GM03348 (cell line): ENCODE measurements around the gene OR4K14.
"Not testable (repeated sequence)": the region's sequence is repeated elsewhere in the genome, so short reads cannot be mapped to it uniquely, and the experiment has no call there.

ENCODE experiments used
- DNase-seq: peaks from one replicate; pipeline ENCODE4 v3.0.0; 2012; ENCODE audit warnings: low spot score

The OR4K14 gene, protein sequence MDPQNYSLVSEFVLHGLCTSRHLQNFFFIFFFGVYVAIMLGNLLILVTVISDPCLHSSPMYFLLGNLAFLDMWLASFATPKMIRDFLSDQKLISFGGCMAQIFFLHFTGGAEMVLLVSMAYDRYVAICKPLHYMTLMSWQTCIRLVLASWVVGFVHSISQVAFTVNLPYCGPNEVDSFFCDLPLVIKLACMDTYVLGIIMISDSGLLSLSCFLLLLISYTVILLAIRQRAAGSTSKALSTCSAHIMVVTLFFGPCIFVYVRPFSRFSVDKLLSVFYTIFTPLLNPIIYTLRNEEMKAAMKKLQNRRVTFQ

DNA sequence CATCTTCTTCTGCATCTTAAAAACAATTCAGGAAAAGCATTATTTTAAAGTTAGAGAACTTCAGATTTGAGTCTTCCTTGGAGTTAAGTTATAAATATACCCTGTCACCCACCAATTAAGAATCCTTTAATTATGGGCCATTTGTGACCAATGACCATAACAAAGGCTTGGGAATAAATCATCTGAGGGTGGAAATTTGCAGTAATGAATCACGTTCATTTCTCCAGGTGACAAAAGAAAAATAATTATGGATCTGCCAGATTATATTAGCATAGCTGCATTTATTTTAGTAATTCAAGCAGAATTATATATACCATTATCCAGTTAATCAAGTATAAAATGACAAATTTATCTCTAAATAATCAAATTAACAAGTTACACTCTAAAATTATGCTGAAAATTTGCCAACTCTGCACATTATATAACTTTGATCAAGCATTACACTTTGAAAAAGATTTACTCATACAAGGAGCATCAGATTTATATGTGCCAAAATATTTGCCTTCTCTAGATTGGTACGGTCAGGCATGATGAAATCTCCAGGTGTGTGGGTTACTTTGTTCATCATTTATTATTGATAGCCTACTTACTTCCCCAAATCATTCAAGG is at the start of gene OR4K14:
TSS of gene OR4K14 (minus strand) at position 51 of the 609 bp plus-strand sequence. CDS start 4,114 bp downstream, outside the sequence.
- no peak for DNase-seq

- no peak for DNase-seq
These were observed 40.6 kb upstream of the OR4K14 start, which contains the start of gene OR4L1 for GRCh38 chr14:20059745-20060144. OR4L1 (plus strand) TSS chr14:20060045; CDS start chr14:20060045, 0 bp downstream.

- DNase-seq: no peak
These were observed 29.1 kb upstream of the OR4K14 start for GRCh38 chr14:20048202-20048601.

GRCh38 chr14:20044243-20044642 is 25.1 kb upstream of the OR4K14 start:
- DNase-seq: no peak

- no peak for DNase-seq
These were observed 16.8 kb upstream of the OR4K14 start, which contains the start of gene OR4K13 for GRCh38 chr14:20035938-20036337. OR4K13 (minus strand) TSS chr14:20036038; CDS start chr14:20034758, 1,280 bp downstream.

DNA sequence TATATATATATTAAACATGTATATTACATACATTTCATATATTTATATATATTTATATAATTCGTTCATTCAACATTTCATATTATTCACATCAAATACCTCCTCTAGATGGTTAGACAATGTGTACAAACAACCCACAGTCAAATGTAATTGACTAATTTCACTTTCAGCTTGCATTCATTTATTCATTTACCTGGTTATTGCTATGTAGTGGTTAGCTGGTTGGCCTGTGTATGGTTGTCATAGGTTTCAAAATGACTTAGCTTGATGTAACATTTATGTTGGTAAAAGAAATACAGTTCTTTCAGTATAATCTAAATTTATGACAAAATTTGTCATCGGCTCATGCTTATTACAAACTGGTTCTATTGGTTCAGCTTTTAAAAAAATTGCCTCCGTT is 16.3 kb upstream of the OR4K14 start:
- DNase-seq: no peak

DNA sequence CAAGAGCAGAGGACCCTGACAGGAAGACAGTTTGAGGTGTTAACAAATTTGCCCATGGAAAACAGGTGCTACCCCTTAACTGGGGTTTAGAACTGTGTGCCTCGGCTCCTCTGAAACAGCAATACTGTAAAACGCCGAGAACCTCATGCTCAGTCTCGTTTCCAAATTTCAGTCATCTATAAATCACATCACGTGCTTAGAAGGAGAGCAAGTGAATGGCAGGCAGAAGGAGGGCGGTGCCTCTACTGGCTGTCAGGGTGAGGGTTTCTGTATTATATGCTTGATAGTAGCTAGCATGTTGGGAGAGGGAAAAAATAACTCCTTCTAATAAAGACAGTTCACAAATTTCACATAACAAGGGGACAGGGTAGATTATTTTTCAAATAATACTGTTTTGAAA is 12.0 kb upstream of the OR4K14 start:
- no peak for DNase-seq

- DNase-seq: no peak
These were observed 11.0 kb downstream of the OR4K14 start for GRCh38 chr14:20008156-20008555.

DNA sequence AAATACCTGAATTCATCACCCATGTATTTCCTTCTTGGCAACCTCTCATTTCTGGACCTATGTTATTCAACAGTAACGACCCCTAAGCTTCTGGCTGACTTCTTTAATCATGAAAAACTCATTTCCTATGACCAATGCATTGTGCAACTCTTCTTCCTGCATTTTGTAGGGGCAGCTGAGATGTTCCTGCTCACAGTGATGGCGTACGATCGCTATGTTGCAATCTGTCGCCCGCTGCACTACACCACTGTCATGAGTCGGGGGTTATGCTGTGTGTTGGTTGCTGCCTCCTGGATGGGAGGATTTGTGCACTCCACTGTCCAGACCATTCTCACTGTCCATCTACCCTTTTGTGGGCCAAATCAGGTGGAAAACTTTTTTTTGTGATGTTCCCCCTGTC is 16.8 kb downstream of the OR4K14 start:
- no peak for DNase-seq

DNA sequence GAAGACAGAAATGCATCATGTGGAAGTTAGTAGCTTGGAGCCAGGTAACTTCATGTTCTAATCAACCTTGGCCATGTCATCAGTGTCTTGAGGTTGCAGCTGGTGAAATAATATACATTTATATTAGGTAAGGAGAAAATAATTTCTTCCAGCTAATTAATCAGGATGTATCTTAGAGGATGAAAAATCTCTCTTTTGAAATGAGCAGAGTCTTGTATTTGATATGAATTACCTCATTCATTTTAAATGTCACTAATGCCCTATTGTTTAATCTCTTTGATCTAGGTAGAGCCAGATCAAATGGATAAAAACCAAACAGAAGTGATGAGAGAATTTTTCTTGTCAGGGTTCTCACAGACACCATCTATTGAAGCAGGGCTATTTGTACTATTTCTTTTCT is 17.2 kb downstream of the OR4K14 start, which contains the start of gene OR4Q2:
TSS of gene OR4Q2 (plus strand) at position 301 of the 400 bp plus-strand sequence.
- DNase-seq: no peak

- DNase-seq: no peak
These were observed 25.7 kb downstream of the OR4K14 start for GRCh38 chr14:19993438-19993837.

- no peak for DNase-seq
These were observed 43.8 kb downstream of the OR4K14 start, which contains the start of gene OR4K15 for GRCh38 chr14:19975291-19975690. OR4K15 (plus strand) TSS chr14:19975591; CDS start chr14:19975591, 0 bp downstream.

GRCh38 chr14:19974844-19975243 is 44.3 kb downstream of the OR4K14 start:
- no peak for DNase-seq

DNA sequence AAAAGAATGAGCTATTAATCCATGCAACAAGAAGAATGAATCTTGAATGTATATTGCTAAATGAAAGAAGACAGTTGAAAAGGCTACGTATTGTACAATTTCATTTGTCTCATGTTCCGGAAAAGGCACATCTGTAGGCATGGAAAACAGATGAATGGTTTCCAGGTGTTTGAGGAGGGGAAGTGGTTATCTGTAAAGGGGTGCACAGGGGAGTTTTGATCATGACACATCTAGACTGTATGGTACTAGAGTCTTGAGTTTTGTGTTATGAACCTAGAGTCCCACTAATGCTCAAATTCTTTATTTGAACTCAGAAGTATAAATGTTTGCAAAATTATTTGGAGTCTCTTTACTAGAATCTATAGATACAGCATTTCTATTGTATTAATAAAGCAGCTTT is 49.4 kb downstream of the OR4K14 start:
- DNase-seq: not testable (repeated sequence)
